ENCODE measurements around the gene ZNF503.
"Not testable (repeated sequence)": the region's sequence is repeated elsewhere in the genome, so short reads cannot be mapped to it uniquely, and the experiment has no call there.

ZNF503 gene

DNA sequence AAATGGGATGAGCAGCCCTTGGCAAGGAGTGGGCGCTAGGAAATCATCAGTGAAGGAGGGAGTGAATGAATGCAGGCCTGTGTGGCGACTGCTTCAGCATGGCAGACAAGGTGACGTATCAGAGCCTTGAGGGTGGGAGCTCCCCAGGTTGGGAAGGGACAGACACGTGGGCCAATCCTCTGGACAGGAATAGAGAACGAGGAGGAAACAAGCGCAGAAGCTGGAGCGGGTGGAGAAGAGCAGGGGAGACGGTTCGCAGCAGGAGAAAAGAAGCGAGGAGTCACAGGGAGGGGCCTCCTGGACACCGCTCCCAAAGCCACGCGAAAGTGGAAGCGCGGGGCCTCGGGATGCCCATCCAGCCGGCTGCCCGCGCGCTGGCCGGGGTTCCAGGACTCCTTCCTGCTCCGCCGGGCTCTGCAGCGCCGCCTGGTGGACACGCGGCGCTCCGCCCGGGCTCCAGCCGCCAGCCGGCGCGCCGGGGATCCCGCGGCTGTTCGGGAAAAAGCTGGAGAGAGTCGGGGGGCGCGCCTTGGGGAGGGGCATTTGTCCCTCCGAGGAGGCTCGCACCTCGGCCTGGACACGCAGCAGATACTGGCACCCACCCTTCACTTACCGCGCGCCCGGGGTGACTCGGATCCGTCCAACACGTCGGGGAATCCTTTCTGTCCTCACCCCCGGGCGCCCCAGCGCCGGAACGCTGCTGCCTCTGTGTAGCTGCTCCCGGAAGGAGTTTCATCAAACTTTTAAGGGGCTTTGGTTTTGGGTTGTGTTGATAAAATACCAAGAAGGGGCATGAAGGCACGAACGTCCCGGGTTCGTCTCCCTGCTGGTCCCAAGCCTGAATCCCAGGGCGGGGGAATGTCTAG, 6.3 kb downstream of the ZNF503 start:
- peak; percentile 31 for DNase-seq (ENCODE audit: low read depth)

DNA sequence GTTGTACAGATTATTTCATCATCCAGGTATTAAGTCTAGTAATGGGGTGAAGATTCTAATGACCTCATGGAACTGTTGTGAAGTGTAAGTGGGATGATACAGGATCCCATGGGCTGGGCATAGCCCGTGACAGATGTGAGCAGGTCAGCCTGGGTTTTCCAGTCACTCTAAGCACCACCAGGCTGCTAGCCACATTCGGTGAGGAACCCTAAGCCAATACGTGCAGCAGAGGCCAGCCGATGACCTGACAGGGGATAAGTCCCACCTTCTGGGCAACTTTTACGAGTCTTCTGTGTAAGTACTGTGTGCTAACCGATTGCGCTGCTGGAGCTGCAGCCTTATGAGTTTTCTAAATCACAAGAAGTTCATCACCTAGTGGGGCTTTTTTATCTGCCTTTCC, 7.3 kb downstream of the ZNF503 start:
- no peak for DNase-seq (ENCODE audit: low read depth)

DNA sequence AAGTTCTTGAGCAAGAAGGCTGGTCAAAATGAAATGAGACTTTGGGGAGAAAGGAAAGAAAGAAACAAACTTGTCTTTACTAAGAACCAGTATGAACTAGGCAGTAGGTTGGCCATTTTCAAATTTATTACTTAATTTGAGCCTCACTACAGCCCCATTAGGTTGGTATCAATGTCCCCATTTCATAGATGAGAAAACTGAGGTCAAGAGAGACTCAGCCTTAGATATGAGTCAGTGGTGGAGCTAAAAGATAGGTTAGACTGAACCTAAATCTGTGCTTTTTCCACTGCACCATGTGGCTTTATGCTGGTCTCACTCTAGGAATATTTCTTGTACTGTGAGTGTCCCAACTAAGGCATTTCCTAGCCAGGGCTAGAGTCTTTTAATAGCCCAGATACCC, 8.8 kb downstream of the ZNF503 start:
- DNase-seq (ENCODE audit: low read depth) = no peak

DNA sequence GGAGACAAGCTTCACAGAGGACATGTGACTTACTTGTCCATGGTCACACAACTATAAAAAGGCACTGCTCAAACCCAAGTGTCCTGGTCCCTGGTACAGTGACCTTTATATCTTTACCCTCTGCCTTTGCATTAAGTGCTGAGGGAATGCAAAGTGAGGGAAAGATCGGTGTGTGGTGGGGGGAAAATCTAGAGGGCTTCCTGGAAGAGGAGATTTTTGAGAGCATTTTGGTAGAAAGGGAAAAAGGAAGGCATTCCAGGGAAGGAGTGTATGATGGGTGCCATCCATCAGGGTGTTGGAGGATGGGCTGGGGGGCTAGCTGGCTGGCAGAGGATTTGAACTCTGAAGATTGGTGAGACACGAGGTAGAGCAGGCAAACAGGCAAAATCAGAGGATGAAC, 9.3 kb downstream of the ZNF503 start:
- no peak for DNase-seq (ENCODE audit: low read depth)

DNA sequence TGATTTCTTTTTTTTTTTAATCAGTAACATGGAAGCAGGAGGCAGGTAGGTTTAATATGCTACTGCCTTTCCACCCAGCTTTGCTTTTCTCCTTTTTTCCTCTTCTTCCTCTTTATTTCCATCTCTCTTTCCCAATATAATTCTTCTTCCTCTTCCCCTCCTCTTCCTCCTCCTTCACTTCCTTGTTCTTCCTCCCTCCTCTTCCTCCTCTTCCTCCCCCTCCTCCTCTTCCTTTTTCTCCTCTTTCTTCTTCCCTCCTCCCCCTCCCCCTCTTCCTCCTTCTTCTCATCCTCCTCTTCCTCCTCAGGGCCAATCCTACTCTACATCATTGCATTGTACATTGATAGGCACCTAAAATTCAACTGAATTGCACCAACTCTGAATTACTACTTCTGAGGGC, 11.4 kb downstream of the ZNF503 start:
- DNase-seq (ENCODE audit: low read depth) = no peak

DNA sequence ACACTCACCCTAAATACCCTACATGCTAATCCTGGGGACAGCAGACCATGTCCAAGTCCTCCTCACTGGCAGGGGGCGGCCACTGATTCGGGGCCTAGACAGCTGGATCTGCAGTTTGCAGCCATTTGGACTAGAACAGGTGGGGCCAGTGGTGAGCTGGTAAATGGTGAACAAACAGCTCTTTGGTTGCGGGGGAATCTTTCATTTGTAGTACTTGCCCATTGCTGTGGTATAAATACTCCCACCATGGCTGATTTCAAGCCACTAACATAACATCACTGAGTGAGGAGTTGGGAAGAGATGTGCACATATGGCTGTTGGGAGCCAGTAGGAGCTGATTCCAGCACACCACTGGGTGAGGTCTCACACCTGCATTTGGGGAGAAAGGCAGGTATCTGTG, 13.5 kb downstream of the ZNF503 start:
- no peak for DNase-seq (ENCODE audit: low read depth)

DNA sequence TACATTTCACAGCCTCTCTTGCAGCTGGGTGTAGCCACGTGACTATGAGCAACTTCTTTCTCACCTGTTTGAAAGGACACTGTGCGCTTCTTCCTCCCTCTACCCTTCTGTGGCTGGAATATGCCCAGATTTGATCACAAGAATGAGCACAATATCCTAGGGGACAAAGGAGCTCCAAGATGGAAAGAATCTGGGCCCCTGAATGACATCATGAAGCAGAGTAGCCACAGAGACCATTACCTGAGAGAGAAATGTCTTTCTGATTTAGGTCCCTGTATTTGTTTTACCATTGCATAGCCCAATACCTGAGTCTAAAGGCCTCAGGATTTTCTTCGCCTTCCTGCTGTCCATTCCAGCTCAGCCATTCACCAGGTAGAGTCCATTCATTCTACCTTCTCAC, 15.4 kb downstream of the ZNF503 start:
- no peak for DNase-seq (ENCODE audit: low read depth)

DNA sequence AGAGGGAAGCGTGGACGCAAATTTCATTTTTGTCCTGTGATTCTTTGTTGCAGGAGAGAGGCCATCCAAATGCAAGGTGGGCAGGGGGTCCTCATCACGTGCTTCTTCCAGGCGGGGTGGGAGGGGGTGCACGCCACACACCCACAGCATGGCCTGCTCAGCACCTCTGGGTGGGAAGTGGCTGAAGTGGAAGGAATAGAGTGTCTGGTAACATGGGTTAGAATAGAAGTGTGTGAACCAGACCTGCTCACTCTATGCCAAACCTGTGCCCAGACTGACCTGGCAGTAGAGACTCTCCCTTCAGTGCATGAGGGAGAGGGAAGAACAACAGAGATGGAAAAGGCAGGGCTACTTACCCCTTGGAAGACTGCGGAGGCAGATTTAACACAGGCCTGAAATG, 21.7 kb downstream of the ZNF503 start:
- no peak for DNase-seq (ENCODE audit: low read depth)

DNA sequence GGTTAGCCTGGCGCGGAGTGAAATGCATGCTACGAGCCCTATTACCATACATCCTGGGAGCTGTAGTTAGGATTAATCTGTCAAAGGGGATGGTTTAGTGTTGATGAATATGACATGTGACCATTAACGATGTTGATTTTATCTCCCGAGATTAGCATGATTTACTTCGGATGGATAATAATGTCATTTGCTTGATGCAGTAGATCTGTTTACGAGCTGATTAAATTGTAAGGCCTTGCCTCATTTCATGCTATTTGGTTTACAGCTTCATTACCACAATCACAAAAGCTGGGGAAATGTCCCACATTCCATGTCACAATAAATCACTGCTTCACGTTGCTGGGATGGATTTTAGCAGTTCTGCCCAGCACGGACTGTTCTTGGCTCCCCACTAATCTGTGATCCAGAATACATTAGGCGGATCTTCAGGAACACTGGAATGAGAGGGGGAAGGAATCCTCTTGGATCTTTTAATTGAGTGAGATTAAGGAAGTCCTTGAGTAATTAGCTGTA, 22.3 kb downstream of the ZNF503 start:
- DNase-seq (ENCODE audit: low read depth) = no peak

DNA sequence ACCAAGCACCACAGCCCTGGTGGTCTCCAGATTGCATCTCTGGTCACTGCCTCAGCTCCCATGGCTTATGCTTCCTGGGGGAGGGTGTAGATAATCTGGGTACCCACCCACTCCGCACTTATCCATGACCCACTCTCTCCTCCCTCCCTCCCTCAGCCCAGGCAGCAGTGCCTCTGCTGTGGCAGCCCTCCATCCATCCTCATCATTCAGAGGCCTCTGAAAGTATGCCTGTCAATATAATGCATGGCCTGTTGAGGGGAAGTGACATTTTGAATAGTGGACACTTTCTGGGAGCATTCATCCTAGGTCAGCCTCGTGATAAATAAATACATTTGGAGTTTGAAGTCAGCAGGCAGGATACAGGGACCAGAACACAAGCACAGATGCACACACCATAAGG, 23.2 kb downstream of the ZNF503 start:
- no peak for DNase-seq (ENCODE audit: low read depth)

DNA sequence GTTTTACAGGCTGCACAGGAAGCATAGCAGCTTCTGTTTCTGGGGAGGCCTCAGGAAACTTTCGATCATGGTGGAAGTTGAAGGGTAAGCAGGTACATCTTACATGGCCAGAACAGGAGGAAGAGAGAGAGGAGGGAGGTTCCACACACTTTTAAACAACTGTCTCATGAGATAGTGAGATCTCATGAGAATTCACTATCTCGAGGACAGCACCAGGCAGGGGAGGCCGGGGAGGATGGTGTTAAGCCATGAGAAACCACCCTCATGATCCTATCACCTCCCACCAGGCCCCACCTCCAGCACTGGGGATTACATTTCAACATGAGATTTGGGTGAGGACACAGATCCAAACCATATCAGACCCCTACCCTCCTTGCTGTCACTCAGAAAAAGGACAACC, 23.7 kb downstream of the ZNF503 start:
- no peak for DNase-seq (ENCODE audit: low read depth)

DNA sequence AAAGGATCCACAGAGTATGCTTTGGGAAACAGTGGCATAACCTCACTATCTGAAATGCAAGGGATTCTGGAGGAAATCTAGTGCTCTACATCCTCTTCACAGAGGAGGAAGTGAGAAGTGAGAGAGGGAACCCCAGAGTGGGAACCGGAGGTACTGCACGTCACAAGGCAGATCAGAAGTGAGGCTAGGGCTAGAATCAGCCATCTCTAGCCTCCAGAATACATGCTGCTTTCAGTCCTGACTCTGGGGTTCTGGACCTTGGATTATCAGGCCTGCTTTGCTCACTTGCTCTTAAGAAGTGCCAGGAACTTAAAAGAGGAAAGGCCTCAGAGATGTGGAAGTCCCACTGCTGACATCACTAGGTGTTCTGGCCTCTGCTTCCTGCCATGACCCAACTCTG, 25.7 kb downstream of the ZNF503 start:
- no peak for DNase-seq (ENCODE audit: low read depth)

DNA sequence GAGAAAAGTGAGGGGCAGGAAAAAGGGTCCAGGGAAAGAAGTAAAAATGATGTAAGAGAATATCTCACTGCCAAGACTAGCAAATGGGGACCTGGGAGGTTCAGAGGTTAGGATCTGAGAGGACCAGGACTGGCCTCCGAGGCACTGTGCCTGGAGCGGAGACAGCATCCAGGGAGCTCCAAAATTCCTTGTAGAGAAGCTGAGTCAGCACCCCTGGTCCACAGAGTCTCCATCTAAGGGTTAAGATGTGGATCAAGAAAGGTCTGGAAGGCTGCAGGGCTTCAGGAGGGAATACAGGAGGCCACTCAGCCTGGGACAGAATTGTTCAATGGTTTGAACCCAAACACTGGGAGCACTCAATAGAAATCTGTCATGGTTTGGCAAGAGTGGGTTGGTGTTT, 30.6 kb downstream of the ZNF503 start:
- DNase-seq (ENCODE audit: low read depth) = no peak

DNA sequence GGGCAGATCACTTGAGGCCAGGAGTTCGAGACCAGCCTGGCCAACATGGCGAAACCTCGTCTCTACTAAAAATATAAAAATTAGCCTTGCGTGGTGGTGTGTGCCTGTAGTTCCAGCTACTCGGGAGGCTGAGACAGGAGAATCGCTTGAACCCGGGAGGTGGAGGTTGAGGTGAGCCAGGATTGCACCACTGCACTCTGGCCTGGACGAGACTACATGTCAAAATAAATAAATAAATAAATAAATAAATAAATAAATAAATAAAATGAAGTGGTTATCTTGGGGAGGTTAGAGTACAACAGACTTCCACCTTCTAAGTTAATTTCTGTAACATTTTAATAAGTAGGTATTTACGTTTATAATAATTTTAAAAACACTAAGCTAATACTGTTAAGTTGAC, 31.7 kb downstream of the ZNF503 start:
- DNase-seq (ENCODE audit: low read depth) = not testable (repeated sequence)

DNA sequence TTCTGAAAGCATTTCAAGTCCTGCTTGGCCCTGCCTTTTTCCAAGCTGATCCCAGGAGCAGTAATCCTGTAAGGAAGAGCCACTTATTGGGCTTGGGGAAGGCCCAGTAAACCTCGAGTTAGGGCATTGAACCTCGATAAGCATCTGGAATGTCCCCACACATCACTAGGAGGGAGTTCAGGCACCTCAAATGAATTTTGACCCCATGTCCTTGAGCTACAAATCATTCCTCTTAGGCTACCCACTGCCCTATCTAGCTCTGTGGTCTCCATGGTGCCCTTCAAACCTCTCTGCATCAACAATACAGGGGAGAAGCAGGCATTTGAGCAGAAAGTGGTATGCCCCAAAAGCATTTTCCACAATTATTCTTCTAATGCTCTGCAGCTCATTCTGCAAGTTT, 33.7 kb downstream of the ZNF503 start:
- no peak for DNase-seq (ENCODE audit: low read depth)

DNA sequence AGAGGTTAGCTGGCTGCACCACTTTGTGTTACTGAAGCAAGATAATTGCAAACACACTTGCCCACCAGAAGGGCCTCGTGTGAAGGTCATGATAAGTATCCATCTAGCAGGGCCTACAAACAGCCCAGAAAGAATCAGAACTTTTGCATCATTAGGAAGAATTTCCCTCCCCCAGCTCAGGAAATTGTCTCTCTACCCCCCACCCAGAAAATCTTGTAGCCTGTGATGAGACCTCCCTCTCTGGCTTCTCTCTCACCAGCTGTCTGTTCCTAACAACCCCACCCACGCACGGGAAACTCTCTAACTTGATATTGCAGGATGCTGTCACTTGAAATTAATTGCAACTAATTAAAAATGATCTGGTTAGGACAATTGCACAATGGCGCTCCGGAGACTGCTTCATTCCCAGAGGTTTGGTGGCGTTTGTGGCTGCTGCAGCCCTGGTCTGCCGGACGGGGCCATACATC, 34.5 kb downstream of the ZNF503 start:
- DNase-seq (ENCODE audit: low read depth) = no peak

DNA sequence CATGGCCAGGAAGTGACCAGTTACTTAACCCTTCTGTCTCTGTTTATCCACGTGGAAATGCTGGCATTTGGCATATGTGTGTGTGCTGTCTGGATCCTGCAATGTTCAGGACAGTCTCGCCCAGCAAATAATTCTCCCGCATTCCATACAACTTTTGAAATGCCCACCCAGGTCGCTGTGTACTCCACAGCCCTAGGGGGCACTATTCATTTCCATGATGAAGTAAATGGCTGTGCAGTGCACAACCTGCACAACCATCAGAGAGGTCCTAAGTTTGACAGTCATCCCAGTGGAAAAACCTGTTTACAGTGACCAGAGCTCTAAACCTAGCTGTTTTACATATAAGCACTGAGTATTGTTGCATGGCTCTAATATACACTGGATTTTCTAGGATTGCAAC, 38.1 kb downstream of the ZNF503 start:
- DNase-seq (ENCODE audit: low read depth) = no peak

DNA sequence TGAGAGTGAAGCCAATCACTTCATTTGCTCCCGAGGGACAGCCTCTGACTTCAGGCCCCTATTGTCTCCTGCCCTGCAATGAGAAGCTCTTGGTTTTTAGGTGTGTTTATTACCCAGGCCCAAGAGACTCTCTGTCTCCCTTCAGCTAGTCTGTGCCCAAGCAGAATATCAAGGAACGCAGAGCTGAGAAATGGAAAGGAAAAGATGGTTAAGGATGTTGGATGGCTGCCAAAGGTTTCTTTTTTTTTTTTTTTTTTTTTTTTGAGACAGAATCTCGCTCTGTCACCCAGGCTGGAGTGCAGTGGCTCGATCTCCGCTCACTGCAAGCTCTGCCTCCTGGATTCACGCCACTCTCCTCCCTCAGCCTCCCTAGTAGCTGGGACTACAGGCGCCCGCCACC, 41.7 kb downstream of the ZNF503 start:
- DNase-seq (ENCODE audit: low read depth) = not testable (repeated sequence)

DNA sequence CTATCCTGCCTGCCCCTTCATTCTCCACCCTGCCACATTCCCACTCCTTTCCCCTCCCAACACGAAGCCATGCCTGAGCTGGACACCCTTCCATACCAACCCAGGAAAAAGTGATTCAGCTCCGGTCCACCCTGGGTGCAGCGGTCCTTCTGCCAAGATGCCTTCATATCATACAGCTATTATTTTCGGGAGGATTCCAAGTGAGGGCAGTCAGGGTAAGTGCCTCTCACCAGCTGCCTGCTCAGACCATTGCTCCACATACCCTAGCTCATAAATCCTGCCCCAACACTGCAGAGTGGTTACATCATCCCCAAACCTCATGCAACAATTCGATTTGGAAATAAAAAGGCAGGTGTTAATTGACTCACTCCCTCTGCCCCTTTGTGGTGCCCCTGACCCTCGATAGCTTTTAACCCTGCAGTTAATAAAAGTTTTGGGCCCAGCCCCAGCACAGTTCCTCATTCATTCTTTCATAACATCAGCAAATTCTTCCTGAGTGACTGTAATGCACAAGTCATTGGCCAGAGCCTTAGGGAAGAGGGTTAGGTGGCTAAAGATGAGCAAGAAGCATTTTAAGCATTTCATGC, 42.6 kb downstream of the ZNF503 start:
- peak; percentile 67 for DNase-seq (ENCODE audit: low read depth)

DNA sequence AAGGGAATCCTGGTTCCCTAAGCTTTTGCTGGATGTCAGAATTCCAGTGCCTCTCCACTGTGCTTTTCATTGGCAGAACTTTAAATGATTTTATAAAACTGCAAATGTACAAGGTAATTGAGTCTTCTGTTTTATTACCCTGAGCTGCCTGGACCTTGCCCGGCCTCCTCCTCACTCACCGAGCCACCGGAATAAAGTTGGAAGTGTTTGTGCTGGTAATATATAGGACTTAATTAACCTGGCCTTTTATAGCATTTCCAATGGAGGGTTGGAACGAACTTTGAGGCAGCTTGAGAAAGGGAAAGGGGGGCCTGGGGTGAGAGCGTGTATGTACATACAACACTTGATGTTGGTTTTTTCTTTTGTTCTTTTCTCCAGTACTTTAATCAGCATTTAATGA, 43.4 kb downstream of the ZNF503 start:
- DNase-seq (ENCODE audit: low read depth) = no peak

DNA sequence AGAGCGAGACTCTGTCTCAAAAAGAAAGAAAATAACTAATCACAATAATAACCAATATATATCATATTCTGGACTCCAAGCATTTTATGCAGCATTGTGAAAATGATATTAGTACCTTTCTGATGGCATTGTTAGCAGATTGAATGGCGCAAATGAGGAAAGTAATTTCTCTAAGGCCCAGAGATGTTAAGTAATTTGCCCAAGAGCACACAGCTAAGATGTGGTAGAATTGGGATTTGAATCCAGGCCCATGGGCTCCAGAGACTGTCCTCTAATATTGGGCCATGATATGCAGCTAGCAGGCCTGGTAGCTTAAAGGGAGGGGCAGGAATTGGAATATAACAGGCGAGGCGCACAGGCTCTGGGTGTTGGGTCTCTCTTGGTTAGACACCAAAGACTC, 44.1 kb downstream of the ZNF503 start:
- no peak for DNase-seq (ENCODE audit: low read depth)

DNA sequence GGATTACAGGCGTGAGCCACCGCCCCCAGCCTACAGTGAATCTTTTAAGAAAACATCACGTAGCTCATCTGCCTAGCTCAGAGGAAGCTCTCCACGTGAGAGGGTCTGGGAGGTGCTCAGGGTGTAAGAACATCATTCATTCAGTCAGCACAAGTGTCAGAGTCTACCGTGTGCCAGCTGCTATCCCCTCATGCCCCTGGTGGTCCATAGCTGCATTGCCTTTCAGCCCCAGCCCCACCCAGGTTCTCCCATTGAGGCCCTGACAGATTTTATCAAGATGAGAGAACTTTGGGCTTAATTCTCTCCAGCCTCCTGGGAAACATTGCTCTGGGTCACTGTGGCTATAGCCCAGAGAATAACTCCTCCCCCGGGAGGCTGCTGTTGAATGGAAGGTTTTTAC, 45.1 kb downstream of the ZNF503 start:
- no peak for DNase-seq (ENCODE audit: low read depth)

DNA sequence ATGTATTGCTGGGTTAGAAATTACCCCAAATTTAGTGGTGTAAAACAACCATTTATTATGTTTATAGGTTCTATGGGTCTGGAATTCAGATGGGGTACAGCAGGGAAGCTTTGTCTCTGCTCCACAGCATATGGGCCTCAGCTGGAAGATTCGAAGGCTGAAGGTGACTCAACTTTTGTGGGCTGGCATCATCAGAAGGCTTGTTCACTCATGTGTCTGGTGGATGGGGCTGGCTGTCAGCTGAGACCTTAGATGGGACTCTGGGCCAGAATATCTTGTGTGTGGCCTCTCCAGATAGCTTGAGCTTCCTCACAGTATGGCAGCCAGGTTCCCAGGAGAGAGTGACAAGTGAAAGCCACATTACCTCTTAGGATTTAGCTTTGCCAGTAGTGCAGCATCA, 45.9 kb downstream of the ZNF503 start:
- no peak for DNase-seq (ENCODE audit: low read depth)

DNA sequence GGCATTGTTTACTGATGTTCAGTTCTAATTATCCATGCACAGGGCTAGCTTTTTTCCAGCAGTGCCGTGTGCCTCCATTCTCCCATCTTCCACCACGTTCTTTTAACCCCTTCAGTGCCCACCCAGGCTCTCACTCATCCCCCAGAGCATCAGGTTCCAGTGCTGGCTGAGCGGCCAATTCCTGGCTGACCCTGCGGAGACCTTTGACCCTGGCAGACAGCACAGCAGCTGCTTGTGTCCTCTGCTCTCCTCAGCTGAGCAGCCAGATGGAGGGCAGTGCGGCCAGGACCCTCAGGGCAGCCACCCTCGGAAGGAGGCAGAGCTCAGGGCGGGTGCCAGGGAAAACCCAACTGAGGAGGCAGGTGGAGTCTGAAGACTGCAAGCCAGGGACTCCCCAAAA, 48.4 kb downstream of the ZNF503 start:
- no peak for DNase-seq (ENCODE audit: low read depth)
